GM19025 (cell line): Measurements from ENCODE around the gene ABCB9.

Source experiments
- ATAC-seq: cut with Tn5 transposase; IDR thresholded peaks from one replicate; pipeline ENCODE4 v1.9.1; 2021; ENCODE audit warnings: mild to moderate bottlenecking, low read depth, moderate library complexity; ENCODE audit not compliant: unreplicated experiment

ABCB9 gene

GRCh38 chr12:122966743-122967550 lies 684 bp upstream of the ABCB9 start:
- no peak for ATAC-seq

DNA sequence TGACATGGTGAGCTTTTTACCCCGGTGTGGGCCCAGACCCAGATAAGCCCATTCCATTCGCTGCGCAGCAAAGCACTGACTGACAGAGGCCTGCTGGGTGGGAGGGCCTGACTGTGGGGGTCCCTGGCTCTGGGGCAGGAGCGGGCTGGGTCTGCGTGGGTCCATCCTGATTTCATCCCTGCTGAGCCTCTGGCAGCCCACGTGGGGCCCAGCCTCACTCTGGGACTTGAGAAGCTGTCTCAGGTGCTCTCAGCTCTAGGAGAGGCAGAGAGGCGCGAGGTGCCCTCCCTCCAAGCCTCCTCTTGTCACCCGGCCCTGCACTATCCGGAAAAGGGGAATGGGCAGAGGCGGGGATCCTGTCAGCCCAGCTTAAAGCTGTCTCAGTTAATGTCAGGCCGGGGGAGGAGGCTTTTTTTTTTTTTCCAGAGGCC lies 927 bp downstream of the ABCB9 start:
- no peak for ATAC-seq

DNA sequence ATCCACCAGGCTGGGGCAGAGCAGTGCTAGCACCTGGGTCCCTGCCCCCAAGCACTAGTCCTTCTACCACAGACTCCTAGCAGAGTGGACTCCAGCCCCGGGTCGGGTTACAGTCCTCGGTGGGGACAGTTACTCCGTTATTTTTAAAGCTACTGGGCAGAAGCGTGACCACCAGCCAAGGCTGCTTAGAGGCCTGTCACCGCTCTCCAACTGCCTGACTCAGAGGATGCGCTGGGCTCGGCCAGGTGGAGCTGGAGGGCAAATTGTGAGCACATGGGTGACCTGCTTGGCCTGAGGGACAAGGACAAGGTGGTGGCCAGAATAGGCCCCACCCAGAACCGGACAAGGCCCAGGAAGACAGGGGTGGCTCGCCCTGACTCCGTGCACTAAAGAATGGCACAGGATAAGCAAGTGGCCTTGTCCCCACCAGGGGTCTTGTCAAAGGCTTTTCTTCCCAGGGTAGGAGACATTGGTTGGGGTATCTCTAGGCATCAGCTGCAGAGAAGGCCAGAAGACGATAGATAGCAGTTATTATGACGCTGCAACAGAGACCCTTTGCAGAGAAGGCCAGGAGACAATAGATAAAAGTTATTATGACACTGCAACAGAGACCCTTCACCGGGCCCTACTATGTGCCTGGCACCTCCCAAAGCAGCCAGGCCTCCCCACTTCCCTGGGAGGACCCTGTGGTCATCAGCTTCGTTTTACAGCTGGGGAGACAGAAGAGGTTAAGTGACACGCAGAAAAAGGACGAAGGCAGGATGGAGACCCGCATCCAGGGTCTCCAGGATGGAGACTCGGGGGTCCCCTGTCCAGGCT lies 1.6 kb downstream of the ABCB9 start:
- ATAC-seq: no peak

DNA sequence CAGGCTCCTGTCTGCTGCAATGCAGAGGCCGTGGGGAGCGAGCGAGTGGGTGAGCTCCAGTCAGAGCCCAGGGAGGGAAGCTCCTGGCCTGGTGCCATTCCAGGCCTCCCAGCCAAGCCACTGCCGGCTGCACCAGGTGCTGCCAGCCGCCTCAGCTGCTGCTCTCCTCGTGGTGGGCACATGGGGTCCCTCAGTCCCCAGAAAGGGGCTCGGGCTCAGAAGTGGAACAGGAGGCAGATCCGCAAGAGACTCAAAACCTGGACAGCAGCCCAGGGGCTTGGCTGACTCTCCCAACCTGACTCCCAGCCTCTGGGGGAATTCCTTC lies 2.4 kb downstream of the ABCB9 start:
- ATAC-seq: no peak

GRCh38 chr12:122961531-122962329 lies 4.5 kb downstream of the ABCB9 start:
- no peak for ATAC-seq

DNA sequence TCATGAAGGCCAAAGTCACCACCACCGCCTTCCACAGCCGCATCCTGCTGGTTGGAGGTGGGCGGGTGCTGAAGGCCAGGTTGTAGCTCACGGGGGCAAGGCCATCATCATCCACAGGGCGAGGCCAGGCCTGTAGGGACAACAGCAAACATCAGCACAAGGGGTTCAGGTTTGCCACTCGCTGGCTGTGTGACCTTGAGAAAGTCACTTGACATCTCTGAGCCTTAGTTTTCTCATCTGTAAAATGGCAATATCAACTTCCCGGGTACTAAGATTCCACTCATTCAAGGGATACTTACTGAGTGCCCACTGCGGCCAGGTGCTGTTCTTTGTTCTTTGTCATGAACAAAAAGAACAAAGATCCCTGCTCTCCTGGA lies 6.1 kb downstream of the ABCB9 start:
- ATAC-seq: no peak

DNA sequence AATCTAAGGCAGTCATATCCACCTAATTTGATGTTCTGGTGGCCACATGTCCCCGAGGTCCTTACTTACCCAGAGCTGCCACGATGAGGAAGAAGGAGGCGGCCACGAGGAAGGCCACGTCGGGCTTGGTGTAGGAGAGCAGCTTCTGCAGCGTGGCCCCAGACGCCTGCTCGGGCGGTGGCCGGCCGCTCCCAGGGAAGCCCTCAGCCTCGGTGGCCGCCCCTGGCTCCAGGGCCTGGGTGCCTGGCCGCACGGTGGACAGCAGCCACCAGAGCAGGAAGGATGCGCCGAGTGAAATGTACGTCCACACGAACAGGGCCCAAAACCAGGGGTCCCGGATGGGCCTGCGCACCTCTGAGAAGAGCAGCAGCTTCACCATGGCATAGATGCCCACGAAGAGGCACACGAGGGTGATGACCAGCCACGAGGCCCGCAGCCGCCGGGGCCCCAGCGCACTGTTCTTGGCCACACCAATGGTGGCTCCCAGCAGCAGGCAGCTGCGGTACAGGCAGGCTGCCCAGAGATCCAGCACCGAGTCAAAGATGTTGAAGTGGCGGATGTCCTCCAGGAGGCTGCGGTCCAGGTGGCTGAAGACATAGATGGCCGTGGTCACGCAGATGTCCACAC lies 6.6 kb downstream of the ABCB9 start:
- no peak for ATAC-seq

DNA sequence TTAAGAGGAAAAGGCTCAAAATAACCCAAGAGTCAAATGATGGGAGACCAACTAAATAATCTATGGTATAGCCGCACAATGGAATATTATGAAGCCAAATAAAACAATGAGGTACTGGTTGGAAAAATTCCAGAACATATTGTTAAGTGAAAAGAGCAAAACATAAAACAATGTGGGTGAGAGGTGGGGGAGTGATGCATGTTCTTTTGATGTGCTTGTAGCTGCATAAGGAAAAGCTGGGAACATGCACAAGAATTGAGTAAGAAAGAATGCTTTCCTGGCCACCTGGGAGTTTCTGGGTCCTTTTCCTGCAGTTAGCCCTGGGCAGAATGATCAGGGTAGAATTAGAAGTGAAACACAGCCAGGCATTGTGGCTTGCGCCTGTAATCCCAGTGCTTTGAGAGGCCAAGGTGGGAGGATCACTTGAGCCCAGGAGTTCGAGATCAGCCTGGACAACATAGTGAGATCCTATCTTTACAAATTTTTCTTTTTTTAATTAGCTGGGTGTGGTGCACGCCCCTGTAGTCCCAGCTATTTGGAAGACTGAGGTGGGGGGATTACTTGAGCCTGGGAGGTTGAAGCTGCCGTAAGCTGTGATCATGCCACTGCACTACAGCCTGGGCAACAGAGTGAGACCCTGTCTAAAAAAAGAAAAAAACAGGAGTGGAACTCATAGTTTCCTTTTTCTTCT lies 7.9 kb downstream of the ABCB9 start:
- no peak for ATAC-seq

DNA sequence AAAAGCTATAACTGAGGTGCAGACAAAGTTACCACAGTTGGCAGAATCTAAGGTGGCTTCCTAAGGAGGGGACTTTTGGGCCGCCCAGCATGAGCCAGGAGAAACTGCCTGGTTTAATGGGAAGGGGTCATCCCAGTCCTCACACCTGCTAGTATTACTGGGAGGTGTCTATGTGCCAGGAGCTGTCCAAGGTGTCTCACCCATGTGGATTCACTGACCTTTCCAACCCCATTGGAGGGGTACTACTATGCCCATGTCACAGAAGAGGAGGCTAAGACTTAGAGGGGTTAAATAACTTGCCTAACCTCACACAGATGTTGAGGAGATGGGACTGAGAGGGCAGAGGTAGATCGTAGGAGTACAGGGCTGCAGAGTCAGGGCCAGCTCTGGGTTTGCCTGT lies 10.2 kb downstream of the ABCB9 start:
- ATAC-seq: no peak

GRCh38 chr12:122955156-122955555 lies 11.1 kb downstream of the ABCB9 start:
- no peak for ATAC-seq

DNA sequence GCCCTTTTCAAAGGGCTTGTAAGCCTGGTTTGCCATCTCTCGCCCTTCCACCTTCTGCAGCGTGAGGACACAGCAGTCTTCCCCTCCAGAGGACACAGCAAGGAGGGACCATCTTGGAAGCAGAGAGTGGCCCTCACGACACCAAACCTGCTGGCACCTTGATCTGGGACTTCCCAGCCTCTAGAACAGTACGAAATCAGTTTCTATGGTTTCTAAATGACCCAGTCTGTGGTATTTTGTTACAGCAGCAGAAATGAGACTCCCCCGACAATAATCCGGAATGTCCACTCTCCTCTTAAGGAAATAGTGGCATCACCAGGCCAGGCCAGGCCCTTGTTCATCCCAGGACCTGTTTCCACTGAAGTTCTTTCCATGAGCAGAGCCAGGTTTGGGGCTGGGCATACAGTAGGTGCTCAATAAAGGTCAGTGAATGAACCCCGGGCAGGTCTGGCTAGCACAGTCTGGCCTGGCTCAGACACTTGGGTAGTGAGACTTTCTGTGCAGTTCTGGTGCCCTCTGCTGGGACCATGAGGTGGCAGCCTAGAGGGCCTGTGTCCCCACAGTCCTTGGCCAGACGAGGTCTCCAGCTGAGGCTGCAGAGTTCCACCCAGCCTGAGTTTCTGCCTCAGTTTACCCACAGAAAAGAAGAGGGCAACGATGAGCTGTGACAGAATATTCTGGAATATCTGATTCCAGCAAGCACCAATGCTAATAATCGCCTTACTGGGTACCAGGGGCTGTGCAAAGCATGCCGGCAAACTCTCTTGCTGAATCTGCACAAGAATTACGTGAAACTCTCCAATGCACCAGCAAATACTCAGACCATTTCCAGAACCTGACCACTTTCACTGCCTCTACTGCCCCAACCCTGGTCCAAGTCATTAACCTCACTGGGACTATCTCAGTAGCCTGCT lies 14.0 kb downstream of the ABCB9 start:
- ATAC-seq: peak; percentile 66

- no peak for ATAC-seq
Observed at GRCh38 chr12:122951406-122951805, 14.9 kb downstream of the ABCB9 start.

GRCh38 chr12:122949816-122950675 lies 16.2 kb downstream of the ABCB9 start:
- no peak for ATAC-seq

DNA sequence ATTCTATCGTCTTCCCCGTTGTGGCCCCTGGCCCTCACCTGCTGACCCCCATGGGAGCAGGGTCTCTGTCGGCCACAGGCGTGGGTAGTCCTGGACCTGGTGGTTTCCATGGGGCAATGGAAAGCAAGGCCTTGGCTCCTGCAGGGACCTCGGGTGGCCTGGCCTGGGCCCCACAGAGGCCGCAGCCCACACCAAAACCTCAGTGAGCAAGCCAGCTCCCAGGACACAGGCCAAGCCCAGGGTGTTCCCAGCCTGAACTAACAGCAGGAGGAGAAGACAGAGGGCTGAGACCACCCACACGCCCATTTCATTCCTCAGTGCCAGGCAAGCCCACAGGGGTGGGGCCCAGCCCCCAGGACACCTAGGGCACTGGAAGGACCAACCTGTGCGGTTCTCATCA lies 16.9 kb downstream of the ABCB9 start:
- ATAC-seq: no peak

GRCh38 chr12:122948605-122949004 lies 17.7 kb downstream of the ABCB9 start:
- ATAC-seq: no peak

DNA sequence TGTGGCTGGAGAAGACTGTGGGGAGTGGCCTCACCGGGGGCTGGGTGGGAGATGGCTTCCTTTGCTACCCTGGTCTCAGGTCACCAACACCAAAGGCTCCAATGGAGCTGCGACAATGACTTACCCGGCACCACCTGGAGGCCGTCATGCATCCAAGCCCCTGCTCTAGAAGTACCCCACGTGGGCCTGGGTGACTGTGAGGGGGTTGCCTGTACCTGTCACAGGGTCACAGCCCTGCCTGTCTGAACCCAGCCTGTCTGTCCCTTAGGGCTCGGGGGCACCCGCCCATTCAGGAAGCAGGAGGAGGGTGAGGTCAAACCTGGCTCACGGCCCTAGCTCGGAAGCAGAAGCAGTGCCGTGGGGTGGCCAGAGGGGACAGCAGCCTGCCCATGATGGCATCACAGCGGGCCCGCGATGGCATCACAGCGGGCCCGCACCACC lies 18.9 kb downstream of the ABCB9 start:
- ATAC-seq: no peak

DNA sequence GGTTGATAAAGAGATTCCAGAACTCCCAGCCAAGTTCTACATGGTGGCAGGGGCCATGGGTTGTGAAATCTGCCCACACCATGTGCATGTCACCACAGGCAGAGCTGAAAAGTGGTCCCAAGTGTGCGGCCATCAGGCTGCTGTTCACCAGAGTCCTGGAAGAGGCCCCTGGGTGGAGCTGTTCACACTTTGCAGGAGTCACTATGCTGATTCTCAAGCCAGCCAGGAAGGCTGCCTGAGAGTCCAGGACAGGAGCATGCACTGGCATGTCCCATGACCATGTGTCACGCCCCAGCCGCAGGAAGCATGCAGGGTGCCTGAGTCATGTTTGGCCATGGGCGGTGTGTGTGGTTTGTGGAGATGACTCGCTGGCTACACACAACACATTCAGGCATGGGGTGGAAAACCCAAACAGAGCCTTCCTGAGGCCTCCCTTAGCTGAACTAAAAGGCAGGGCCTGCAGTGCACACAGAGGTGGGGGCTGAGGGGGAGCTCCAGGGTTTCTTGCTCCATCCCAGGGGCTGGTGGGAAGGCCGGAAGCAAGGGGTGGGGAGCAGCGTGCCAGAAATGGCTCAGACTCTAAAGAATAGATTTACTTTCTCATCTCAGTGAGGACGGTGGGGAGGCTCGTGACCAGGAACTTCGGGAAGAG lies 19.4 kb downstream of the ABCB9 start:
- ATAC-seq: peak; percentile 76
